HEK293 (cell line): ENCODE results near the gene CACNG7.

Source experiments
- CTCF ChIA-PET: fragments of 350-600 bp; formaldehyde crosslinking; extraction: SDS; loops from one replicate; lab custom pipeline; 2021; ENCODE audit warnings: antibody characterized with exemption; lab: Yijun Ruan, JAX
- POLR2A ChIA-PET: fragments of 300-600 bp; formaldehyde crosslinking; extraction: SDS; loops from one replicate; lab custom pipeline; 2020; ENCODE audit warnings: antibody characterized with exemption, inconsistent platforms; lab: Yijun Ruan, JAX
- H3K27ac ChIP-seq: fragments of 200-500 bp; sonication (Bioruptor generic); 2 replicates; pipeline ENCODE4 v1.5.1; 2014; ENCODE audit warnings: low read depth, low read length, control low read depth, inconsistent platforms; ENCODE audit errors: extremely low read depth
- H3K36me3 ChIP-seq, 2 experiments: fragments of 200-500 bp in 1 of 2; sonication (Bioruptor generic) in 1 of 2; 1 replicate in 1 of 2; 2 replicates in 1 of 2; pipeline ENCODE4 v1.5.1; 2014 to 2017; ENCODE audit warnings: inconsistent platforms in 2 of 2, low read length in 2 of 2; ENCODE audit not compliant: control insufficient read depth in 2 of 2, insufficient read depth in 1 of 2
- H3K4me1 ChIP-seq: fragments of 200-500 bp; sonication (Bioruptor generic); 2 replicates; pipeline ENCODE4 v1.5.1; 2014; ENCODE audit warnings: mild to moderate bottlenecking, low read length, inconsistent platforms; ENCODE audit not compliant: control insufficient read depth, insufficient read depth
- H3K4me3 ChIP-seq: 2 replicates; pipeline ENCODE4 v1.5.1; 2011; ENCODE audit warnings: low read depth, mild to moderate bottlenecking, control low read depth, low read length, moderate library complexity
- H3K9me3 ChIP-seq: fragments of 200-500 bp; sonication (Bioruptor generic); 2 replicates; pipeline ENCODE4 v1.5.1; 2014; ENCODE audit warnings: low read depth, low read length, inconsistent platforms; ENCODE audit not compliant: control insufficient read depth, insufficient read depth
- PRDM1 ChIP-seq: fragments of 450-650 bp; formaldehyde crosslinking; IDR thresholded peaks from 2 replicates; pipeline ENCODE4; 2016; ENCODE audit warnings: missing biosample characterization, missing genetic modification characterization
- PRDM6 ChIP-seq: fragments of 450-650 bp; formaldehyde crosslinking; IDR thresholded peaks from 2 replicates; pipeline ENCODE4 v1.5.1; 2017; ENCODE audit warnings: missing biosample characterization, missing genetic modification characterization
- REST ChIP-seq: fragments of 450-650 bp; formaldehyde crosslinking; IDR thresholded peaks from 2 replicates; pipeline ENCODE4 v1.5.1; 2016; ENCODE audit warnings: missing biosample characterization, missing genetic modification characterization
- SP7 ChIP-seq: fragments of 450-650 bp; formaldehyde crosslinking; IDR thresholded peaks from 2 replicates; pipeline ENCODE4 v1.5.1; 2016; ENCODE audit warnings: missing biosample characterization, missing genetic modification characterization
- ZNF140 ChIP-seq: fragments of 450-650 bp; formaldehyde crosslinking; IDR thresholded peaks from 2 replicates; pipeline ENCODE4 v1.5.1; 2016; ENCODE audit warnings: missing biosample characterization, missing genetic modification characterization
- ZNF223 ChIP-seq: fragments of 450-650 bp; formaldehyde crosslinking; IDR thresholded peaks from 2 replicates; pipeline ENCODE4 v1.5.1; 2016; ENCODE audit warnings: missing biosample characterization, missing genetic modification characterization
- ZNF26 ChIP-seq: fragments of 450-650 bp; formaldehyde crosslinking; IDR thresholded peaks from 2 replicates; pipeline ENCODE4 v1.5.1; 2016; ENCODE audit warnings: missing biosample characterization, missing genetic modification characterization
- ZNF350 ChIP-seq: fragments of 450-650 bp; formaldehyde crosslinking; IDR thresholded peaks from 2 replicates; pipeline ENCODE4 v1.5.0; 2017; ENCODE audit warnings: missing biosample characterization, mild to moderate bottlenecking, missing genetic modification characterization
- ZNF366 ChIP-seq: fragments of 450-650 bp; formaldehyde crosslinking; conservative IDR thresholded peaks from 2 replicates; pipeline ENCODE4 v1.5.1; 2016; ENCODE audit warnings: missing biosample characterization, missing genetic modification characterization
- ZNF423 ChIP-seq: fragments of 450-650 bp; formaldehyde crosslinking; IDR thresholded peaks from 2 replicates; pipeline ENCODE4 v1.5.1; 2016; ENCODE audit warnings: missing biosample characterization, missing genetic modification characterization
- ZNF433 ChIP-seq: fragments of 450-650 bp; formaldehyde crosslinking; IDR thresholded peaks from 2 replicates; pipeline ENCODE4 v1.5.1; 2016; ENCODE audit warnings: missing biosample characterization, missing genetic modification characterization, low read depth
- ZNF792 ChIP-seq: fragments of 450-650 bp; formaldehyde crosslinking; IDR thresholded peaks from 2 replicates; pipeline ENCODE4 v1.5.1; 2016; ENCODE audit warnings: missing biosample characterization, missing genetic modification characterization
- ZNF843 ChIP-seq: fragments of 450-650 bp; formaldehyde crosslinking; IDR thresholded peaks from 2 replicates; pipeline ENCODE4 v1.5.1; 2016; ENCODE audit warnings: missing biosample characterization, missing genetic modification characterization
- ZSCAN30 ChIP-seq: fragments of 450-650 bp; IDR thresholded peaks from 2 replicates; pipeline ENCODE4 v1.5.1; 2018; ENCODE audit warnings: missing biosample characterization, mild to moderate bottlenecking, missing genetic modification characterization, moderate library complexity

Gene CACNG7

GRCh38 chr19:53874606-53874990 is 34.5 kb upstream of the CACNG7 start:
- Histone ChIP-seq H3K9me3 (no peaks in the 10 kb centered on the region), H3K4me1 (peaks cover 4% of the 10 kb centered on the region; the same call in 1 of the 2 replicates), H3K4me3 (no peak overlapping the region), H3K27ac (no peak overlapping the region), H3K36me3 (peaks cover 9 to 17% of the 10 kb centered on the region in 2 experiments; a peak in 2 of 3 replicates)
- ChIA-PET CTCF (interaction anchor here (0.6 kb wide), 1 partner anchor 81 kb away, joined by 4 read pairs; no protein-coding TSS in a partner anchor), POLR2A (no interaction called here)
- TF ChIP-seq ZNF366 (tag by site-specific recombination) (0 out of 2 replicates have a peak, but pooled peaks have one; percentile 12), PRDM6 (tag by site-specific recombination) (no peak), PRDM1 (tag by site-specific recombination) (peak; percentile 36; the same call in 1 of the 2 replicates), ZNF423 (tag by site-specific recombination) (no peak)

GRCh38 chr19:53875602-53876325 is 33.3 kb upstream of the CACNG7 start:
- Histone ChIP-seq H3K4me3 (no peak overlapping the region), H3K27ac (no peak overlapping the region), H3K9me3 (no peaks in the 10 kb centered on the region), H3K4me1 (peaks cover 4% of the 10 kb centered on the region; the same call in 1 of the 2 replicates), H3K36me3 (peaks cover 9 to 17% of the 10 kb centered on the region in 2 experiments; a peak in 2 of 3 replicates)
- no peak for TF ChIP-seq ZNF223 (tag by site-specific recombination)
- TF ChIP-seq ZNF843 (tag by site-specific recombination): no peak
- no peak for TF ChIP-seq ZNF350 (tag by site-specific recombination)
- TF ChIP-seq SP7 (tag by site-specific recombination): no peak
- TF ChIP-seq ZNF26 (tag by site-specific recombination): no peak
- TF ChIP-seq ZNF140 (tag by site-specific recombination): no peak
- TF ChIP-seq REST: no peak
- no peak for TF ChIP-seq ZNF433 (tag by site-specific recombination)
- TF ChIP-seq ZNF792 (tag by site-specific recombination): no peak
- no peak for TF ChIP-seq ZSCAN30 (tag by site-specific recombination)
- ChIA-PET POLR2A (interaction anchor here (1.3 kb wide), 1 partner anchor 13 kb away, joined by 3 read pairs; no protein-coding TSS in a partner anchor), CTCF (interaction anchor here (1.5 kb wide), 1 partner anchor 9 kb away, joined by 3 read pairs; no protein-coding TSS in a partner anchor)
